HG03520 (cell line): ENCODE results near the gene MTUS2.
A peak's percentile ranks its signal among the peaks of the same experiment; 100 is the strongest.

Experiments used
- ATAC-seq: cut with Tn5 transposase; IDR thresholded peaks from one replicate; pipeline ENCODE4 v1.9.1; 2021; ENCODE audit warnings: mild to moderate bottlenecking, moderate library complexity; ENCODE audit not compliant: unreplicated experiment

MTUS2 gene

DNA sequence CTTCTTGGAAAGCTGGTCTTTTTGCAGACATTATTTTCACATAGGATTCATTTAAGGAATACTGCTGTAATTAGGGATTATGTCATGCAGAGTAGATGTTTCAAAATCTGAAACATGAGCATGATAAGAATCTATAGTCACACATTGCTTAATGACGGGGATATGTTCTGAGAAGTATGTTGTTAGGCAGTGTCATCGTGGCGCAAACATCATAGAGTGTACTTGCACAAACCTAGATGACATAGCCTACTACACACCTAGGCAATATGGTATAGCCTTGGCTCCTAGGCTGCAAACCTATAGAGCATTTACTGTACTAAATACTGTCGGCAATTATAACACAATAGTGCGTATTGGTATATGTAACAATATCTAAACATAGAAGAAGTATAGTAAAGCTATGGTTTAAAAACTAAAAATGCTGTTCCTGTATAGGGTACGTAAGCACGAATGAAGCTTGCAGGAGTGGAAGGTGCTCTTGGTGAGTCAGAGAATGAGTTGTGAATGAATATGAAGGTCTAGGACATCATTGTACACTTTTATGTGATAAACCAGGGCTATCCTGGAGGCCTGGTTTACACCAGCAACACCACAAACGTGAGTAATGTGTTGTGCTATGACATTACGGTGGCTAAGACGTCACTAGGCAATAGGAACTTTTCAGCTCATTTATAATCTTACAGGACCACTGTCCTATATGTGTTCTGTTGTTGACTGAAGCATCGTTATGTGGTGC is 283.1 kb downstream of the MTUS2 start:
- ATAC-seq, result no peak

DNA sequence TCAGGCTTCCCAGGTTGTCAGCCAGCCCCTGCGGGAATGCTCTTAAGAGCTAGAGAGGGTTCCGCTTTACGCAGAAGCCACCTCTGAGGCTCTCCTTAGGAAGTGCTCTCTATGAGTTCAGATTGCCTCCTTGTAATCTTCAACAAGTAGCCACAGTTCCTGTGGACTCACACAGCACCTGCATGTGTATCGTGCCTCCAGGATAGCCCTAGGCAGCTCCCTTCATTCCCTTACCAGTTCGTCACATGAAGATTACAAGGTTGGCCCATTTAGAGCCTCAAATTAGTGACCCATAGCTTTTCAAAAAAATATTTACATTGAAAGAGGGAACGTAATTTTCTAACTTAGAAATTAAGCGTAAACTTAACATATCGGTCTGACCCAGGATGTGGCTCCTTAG is 284.3 kb downstream of the MTUS2 start:
- no peak for ATAC-seq

DNA sequence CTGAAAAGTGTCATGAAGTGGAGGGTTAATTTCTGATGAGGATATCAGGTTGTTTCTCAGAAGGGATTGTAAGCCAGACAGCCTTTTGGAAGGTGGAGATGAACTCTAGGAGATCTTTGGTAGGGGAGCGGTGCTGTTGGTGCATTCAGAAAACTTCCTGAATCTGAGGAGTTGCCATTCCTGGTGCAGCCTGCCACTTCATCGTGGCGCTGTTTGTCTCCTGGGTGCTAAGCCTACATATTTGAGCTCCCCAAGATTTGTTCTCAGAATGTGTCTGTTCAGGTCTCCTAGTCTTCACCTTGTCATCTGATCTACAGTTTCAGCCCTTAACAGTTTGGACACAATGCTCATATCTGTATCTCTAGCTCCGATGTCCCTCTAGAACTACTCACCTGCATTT is 285.6 kb downstream of the MTUS2 start:
- no peak for ATAC-seq

DNA sequence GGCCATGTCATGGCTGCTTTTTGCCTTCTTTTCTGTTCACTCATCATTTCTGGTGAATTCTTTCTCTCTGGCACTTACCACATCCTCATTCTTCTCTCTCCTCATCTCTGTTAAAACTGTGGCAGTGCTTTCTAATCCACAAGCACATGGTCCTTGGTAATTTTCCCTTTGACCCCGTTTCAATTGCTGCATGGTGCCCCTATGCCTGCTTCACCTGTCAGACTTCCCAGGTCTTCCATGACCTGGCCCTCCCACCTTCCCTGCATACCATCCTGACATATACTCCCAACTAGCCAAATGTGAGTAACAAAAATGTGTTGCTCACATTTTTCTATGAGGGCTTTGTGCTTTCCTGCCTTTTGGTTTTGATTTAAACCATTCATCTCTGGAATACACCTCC is 286.5 kb downstream of the MTUS2 start:
- no peak for ATAC-seq

DNA sequence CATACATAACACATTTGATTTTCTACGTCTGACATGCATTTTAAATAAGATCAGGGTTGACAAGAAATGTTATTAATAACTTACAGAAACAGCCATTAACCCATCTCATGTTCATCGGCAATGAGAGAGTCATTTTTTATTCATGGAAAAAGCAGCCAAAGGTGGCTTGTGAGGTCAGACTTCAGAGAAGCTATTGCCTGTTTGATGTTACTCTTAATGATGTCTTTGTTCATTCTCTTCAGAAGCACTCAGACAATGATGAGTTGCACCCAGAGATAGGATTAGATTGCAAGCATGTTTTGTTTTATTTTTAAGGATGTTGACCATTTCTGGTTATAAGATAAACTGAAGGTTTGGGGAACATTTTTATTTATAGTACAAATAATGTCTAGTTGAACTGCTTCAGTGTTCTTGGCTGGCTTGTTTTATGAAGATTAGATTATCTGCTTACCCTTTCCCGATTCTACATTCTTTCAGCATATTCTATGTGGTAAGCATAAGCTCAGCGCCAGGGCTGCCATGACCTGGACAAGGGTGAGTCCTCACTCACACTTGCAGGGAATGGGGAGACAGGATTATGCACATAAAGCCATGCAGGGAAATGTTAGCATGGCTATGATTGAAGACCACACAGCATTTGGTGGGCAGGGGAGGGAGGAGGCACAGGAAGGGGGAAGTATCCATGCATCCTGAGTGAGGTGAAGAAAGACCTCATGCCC is 288.1 kb downstream of the MTUS2 start:
- ATAC-seq, result no peak

DNA sequence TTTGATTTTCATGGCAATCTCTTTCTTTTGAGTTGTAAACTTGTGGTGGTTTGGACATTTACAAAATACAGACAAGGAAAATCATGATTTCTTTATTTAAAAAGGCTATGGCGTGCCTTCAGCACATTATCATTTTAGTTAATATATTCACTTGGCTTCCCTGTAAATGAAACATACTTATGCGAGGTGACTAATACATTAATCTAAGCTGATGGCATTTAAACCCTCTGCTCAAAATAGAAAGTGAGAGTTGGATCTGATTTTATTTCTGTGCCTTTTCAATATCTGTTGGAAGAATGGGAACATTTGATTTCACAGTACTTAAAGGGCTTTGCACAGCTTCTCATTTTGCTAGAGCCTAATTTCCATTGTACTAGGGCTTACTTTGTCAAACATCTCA is 289.8 kb downstream of the MTUS2 start:
- ATAC-seq, result no peak

DNA sequence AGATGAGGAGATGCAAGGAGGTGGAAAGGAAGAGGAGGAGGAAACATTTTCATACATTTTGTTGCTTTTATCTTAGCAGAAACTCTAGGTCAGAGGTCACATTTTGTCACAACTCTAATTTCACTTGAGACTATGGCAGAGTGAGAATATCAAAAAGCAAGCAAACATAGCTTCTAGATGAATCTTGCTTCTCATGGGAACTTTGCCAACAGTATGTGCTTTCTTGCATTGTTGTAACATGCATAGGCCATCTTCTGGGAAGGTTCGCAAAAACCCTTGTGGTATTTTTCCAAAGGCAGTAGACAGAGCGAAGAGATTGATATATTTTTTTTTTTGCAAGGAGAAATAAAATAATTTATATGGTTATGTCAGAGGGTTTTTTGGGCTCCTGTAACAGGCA is 291.3 kb downstream of the MTUS2 start:
- ATAC-seq, result no peak

DNA sequence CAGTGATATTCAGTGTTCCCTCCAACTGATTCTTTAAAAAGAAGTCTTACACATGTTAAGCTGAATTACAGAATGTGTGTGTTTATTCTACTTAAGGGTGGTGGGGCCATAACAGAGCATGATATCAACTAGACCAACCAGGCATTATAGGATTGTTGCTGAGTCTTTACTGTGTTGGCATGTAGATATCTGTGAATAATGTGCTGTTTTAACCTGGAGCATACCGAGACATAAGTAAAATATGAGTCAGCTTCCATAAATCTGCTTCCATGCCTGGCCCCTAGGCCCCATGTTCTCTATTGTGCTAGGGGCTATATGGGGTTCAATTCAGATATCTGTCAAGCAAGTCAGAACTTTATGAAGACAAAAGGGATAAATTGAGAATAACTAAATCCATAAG is 295.7 kb downstream of the MTUS2 start:
- no peak for ATAC-seq

DNA sequence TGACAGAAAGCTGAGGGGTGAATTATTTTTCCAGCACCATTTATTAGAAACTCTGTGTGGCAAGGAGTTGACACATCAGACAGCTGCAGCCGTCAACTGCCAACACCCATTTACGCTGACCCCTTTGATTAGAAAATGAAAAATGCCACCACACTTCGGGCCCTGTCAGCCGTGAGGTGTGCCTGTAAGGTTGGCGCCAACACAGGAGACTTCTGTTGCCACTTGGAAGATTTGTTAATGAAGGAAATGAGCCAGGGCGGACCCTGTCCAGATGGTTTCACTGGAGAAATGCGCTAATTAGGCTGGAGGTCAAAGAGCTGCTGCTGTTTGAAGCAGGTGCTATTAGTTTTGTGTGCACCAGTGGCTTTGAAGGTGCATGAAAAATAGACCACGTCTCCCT is 297.5 kb downstream of the MTUS2 start:
- no peak for ATAC-seq

DNA sequence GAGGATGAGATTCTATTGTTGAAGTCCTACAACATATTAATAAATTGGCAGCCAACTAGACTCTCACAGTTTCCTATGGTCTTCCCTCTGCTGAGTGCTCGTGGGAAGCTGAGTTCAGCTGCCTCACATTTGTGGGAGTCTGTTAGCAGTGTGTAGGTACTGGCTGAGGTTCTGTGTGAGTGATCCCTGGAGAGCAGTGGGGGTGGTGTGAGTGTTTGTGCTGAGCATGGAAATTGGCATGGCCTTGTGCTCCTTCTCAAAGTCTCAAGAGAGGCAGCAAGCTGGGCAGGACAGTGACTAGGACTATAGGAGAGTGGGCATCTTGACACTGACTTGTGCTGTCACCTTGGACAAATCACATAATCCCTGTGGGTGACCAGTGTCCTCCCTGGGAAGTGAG is 298.3 kb downstream of the MTUS2 start:
- ATAC-seq, result no peak

DNA sequence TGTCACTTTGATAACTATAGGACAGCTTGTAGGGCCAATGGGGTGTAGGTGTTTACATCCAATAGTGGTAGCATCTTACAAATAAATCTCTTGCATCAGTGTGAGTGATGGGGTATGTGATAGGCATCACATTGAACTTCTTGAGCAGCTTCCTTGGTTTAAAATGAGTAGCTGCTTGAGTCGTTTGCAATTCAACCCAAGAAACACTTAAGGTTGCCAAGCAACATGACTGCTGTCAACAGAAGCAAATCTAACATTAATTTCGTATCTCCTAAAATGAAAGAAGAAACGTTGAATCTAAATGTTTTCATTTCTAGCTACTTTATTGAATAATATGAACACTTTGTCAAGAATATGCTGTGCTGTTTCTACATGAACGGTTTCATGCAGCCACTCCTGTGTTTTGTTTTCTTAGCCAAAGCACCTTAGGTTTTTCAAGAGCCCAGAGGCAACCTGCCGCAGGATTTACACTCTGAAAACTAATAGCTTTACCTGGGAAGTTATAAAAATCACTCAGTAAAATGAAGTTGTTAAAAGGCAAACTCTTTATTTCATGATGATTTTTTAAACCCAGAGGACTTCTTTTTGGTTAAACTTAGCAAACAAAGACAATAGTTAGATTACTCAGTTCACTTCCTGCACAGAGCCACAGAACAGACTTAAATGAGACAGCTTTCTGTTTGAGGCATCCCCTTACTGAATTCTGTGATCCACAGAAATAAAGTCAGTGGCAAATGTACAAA is 305.2 kb downstream of the MTUS2 start:
- peak; percentile 67 for ATAC-seq

DNA sequence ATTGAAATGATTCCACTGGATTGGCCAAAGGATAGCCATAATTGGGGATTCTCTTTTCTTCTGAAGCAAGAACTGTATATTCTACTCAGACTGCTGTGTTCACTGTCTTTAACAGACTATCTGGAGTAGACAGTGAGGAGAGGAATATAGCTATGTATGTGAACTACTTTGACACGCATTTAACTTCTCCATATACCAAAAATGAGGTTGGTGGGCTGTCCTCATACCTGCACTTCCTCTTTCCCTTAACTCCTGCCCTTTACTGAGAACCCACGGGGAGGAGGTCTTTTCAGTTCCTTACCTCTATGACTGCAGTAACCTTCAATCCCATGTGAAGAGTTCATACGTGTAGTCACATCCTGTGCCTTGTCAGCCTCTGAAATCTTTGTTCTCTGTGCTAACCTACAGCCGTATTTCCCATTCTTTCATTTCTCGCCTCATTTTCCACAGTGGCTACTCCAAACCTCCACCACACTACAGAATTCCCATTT is 305.8 kb downstream of the MTUS2 start:
- peak; percentile 57 for ATAC-seq

DNA sequence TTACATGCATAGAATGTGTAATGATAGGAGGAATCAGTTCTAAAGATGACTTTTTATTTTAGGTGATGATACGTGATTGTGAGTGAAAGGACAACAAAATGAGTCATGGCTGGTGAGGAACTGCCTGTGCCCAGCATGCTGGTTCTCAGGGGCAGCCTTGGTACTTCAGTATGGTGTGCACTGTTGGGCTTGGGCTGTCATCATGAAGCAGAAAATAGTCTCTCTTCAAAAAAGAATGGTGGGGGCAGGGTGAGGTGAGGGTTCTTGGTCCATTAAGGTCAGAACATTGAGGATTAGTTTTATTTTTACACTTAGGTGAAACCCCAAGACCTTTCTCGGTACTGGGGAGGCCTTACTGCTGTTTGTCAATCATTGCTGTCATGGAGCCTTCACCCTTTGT is 309.5 kb downstream of the MTUS2 start:
- ATAC-seq, result no peak

DNA sequence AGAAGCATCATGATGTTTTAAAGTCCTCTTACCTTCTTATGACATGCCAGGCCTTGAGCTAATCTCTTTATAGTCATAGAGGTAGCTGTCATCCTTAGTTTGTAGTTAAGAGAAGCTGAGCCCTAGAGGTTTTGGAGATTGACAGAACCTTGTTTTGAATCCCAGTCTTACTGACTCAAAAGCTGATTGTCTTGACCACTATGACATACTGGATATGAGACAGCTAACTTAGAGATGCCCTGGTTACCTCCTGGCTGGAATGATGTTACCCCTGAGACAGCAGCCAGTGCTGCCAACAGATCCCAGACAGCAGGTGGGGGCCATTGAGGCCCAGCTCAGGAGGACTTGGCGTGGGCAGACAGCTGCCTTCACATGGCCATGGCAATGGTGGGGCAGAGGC is 311.0 kb downstream of the MTUS2 start:
- ATAC-seq, result no peak

DNA sequence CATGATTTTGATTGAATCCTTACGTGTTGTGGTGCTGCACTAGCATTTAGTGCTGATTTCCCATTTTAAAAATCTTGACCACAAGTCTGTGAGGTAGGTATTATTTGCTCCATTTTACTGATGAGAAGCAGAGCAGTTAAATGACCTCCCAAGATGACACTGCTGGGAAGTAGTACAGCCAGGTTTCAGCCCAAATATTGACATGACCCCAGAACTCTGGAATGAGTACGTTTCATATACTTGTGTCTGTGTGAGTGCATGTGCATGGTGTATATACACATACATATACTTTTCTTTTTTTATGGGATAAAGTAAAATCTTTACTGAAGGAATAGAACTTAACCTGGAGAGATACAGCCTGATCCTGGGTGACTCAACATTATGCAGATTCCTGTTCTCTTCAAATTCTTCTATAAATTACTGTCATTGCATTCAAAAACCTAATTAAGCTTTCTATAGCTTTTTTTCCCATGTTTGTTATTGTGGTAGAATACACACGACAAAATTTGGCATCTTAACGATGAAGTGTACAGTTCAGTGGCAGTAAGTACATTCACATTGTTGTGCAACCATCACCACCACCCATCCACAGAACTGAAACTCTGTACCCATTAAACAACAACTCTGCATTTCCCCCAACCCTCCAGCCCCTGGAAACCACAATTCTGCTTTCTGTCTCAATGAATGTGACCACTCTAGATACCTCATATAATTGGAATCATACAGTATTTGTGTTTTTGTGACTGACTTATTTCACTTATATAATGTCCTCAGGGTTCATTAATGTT is 311.9 kb downstream of the MTUS2 start:
- no peak for ATAC-seq

DNA sequence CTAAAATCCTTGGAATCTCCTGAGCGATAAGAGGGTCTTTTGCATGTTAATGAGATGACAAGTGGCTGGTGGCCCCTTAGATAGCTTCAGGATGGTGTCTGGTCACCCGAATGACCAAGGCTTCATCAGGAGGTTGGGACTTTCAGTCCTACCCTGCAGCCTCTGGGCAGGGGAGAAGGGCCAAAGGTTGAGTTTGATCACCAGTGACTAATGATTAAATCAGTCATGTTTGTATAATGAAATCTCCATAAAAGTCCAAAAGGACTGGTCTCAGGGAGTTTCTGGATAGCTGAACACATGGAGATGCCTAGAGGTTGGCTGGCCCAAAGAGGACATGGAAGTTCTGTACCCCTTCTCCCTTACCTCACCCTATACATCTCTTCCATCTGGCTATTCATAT is 316.2 kb downstream of the MTUS2 start:
- no peak for ATAC-seq

DNA sequence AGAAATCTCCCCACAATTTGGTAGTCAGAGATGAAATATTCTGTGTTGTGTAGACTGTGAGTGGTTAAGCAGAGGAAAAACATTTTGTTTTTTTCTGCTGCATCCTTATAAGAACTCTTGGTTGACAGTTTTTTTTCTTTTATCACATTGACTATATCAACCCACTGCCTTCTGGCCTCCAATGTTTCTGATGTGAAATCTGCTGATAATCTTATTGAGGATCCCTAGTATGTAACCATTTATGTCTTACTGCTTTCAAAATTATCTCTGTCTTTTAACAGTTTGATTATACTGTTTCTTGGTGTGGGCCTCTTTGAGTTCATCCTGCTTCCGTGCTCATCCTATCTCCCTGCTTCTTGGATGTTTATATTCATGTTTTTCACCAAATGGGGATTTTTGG is 316.9 kb downstream of the MTUS2 start:
- no peak for ATAC-seq

DNA sequence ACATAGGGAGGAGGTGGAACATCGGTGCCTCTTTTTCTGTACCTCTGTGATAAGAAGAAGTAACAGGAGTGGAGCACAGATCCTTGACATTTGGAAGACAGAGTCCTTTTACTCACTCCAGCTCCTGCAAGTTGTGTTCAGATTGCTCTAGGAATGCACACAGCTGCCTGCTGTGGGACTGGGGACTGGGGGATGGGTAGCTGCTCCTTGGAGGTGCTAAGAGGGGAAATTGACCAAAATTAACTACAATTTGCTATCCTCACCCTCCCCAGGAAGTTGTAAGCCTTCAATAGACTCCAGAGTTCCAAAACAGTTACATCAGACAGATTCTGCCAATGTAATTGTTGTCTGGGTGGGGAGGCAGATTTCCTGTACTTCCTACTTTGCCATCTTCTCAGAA is 317.9 kb downstream of the MTUS2 start:
- no peak for ATAC-seq

DNA sequence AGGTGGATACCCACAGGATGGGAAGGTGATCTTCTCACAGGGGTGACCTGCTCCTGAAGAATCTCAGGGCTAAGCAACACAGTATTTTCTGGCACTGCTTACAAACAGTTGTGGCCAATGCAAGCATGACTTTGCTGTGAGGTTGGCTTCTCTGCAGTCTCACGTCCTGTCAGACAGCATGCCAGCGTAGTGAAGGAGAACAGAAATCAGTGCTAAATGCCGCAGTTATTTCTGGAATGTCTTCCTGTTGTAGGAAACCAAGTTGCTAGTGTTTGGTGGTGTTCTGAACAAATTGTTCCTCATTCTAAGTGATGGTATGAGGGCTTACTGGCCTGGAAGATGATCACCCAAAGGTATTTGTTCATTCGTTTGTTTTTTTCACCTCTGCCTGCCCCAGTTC is 320.1 kb downstream of the MTUS2 start:
- no peak for ATAC-seq

DNA sequence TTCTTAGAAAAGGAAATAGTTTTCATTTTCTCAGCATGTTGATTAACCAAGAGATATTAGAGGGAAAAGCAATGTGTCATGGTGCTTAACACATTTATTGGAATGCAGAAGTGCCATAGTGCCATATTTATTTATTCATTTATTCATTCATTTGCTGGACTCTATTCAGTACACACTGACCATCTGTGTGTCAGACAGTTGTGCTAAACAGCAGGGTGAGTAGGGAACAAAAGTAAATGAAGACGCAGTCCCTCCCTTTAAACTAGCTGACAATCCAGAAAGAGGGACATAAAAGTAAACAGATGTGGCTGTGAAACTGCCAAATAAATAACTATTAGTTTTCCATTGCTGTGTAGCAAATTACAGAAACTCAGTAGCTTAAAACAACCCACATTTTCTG is 323.7 kb downstream of the MTUS2 start:
- no peak for ATAC-seq

DNA sequence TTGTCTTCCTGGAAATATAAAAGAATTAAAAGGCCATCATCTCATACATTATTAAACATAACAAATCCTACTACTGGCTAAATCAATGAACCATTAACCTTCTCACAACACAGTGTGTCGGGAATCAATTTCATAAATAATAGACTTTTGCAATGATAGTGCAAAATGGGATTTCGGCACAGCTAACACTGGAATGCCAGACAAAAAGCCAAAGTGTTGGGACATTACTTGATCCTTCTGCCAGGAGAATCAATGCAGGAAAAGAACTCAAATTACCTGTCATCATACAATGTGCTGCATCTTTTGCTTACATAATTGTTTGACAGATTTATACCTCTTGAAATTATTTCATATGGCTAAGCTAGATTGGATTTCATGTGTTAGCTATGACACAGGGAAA is 334.3 kb downstream of the MTUS2 start:
- ATAC-seq, result no peak
